Measurements from ENCODE around the gene KBTBD13.

DNA sequence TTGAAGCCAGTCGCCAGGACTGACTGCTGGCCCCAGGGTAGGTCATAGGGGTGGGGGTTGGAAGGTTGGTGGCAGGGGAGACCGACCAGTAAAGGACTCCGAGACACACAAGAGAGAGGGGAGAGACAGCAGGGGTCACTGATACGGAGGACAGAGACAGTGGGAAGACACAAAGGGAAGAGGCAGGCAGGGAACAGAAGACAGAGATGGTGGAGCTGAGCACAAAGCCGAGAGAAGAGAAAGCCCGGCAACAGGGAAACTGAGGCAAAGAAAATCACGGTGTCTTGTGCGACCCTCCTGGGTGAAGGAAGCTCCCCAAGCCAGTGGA is 9.3 kb upstream of the KBTBD13 start:
- TF ChIP-seq POLR2A (IDR thresholded peaks at IDR 0.05), result no peak
- TF ChIP-seq, protein P1, sequence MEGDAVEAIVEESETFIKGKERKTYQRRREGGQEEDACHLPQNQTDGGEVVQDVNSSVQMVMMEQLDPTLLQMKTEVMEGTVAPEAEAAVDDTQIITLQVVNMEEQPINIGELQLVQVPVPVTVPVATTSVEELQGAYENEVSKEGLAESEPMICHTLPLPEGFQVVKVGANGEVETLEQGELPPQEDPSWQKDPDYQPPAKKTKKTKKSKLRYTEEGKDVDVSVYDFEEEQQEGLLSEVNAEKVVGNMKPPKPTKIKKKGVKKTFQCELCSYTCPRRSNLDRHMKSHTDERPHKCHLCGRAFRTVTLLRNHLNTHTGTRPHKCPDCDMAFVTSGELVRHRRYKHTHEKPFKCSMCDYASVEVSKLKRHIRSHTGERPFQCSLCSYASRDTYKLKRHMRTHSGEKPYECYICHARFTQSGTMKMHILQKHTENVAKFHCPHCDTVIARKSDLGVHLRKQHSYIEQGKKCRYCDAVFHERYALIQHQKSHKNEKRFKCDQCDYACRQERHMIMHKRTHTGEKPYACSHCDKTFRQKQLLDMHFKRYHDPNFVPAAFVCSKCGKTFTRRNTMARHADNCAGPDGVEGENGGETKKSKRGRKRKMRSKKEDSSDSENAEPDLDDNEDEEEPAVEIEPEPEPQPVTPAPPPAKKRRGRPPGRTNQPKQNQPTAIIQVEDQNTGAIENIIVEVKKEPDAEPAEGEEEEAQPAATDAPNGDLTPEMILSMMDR (IDR thresholded peaks at IDR 0.05), result no peak

Measured in heart left ventricle (tissue), 13 donors.